ENCODE measurements around the gene THSD4.

GRCh38 chr15:71572452-71573053 is 457.3 kb downstream of the THSD4 start:
- TF ChIP-seq POLR2A (IDR thresholded peaks at IDR 0.05; ENCODE audit: low read depth, low read length) (no peak), TAF1 (IDR thresholded peaks at IDR 0.05; ENCODE audit: borderline replicate concordance, low read depth, low read length) (no peak)
